ENCODE measurements around the gene RTL10. TPM values are rescaled to one million over a fixed set of nuclear protein-coding genes. Genes with fewer than 3 reads are reported as not detected.

The RTL10 gene
- polyA plus RNA-seq, 1 of the 3 experiments (the other 2 are of a cell fraction), result 7.8 TPM

DNA sequence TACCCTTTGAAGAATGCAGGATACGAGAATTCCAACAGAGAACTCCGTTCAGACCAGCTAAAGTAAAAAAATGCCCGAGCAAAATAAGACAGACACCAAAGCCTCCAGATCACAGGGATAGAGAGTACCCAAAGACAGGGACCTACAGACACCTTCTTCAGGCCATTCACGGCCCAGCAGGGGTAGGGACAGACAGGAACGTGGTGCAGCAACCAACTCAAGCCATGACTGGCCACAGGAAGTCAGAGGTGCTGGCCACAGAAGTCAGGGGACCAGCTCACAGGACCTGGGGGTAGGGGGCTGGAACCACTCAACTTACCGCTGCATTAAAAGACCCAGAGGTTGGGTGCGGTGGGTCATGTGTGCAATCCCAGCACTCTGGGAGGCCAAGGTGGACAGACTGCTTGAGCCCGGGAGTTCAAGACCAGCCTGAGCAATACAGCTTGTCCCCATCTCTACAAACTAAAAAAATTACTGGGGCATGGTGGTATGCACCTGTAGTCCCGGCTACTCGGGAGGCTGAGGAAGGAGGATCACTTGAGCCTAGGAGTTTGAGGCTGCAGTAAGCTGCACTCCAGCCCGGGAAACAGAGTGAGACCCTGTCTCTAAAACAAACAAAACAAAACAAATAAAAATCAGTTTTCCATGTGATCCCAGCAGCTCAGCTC lies 47.0 kb upstream of the RTL10 start (continued):
- TF ChIP-seq, protein P1, sequence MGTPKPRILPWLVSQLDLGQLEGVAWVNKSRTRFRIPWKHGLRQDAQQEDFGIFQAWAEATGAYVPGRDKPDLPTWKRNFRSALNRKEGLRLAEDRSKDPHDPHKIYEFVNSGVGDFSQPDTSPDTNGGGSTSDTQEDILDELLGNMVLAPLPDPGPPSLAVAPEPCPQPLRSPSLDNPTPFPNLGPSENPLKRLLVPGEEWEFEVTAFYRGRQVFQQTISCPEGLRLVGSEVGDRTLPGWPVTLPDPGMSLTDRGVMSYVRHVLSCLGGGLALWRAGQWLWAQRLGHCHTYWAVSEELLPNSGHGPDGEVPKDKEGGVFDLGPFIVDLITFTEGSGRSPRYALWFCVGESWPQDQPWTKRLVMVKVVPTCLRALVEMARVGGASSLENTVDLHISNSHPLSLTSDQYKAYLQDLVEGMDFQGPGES (IDR thresholded peaks at IDR 0.05; ENCODE audit: low read depth, low read length), result no peak
- TF ChIP-seq, protein P2, sequence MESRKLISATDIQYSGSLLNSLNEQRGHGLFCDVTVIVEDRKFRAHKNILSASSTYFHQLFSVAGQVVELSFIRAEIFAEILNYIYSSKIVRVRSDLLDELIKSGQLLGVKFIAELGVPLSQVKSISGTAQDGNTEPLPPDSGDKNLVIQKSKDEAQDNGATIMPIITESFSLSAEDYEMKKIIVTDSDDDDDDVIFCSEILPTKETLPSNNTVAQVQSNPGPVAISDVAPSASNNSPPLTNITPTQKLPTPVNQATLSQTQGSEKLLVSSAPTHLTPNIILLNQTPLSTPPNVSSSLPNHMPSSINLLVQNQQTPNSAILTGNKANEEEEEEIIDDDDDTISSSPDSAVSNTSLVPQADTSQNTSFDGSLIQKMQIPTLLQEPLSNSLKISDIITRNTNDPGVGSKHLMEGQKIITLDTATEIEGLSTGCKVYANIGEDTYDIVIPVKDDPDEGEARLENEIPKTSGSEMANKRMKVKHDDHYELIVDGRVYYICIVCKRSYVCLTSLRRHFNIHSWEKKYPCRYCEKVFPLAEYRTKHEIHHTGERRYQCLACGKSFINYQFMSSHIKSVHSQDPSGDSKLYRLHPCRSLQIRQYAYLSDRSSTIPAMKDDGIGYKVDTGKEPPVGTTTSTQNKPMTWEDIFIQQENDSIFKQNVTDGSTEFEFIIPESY (IDR thresholded peaks at IDR 0.05; ENCODE audit: borderline replicate concordance, low read depth), result no peak
- TF ChIP-seq JUND (IDR thresholded peaks at IDR 0.05) (no peak), RXRA (IDR thresholded peaks at IDR 0.05; ENCODE audit: borderline replicate concordance, low read depth) (no peak), TAF1 (IDR thresholded peaks at IDR 0.05; ENCODE audit: borderline replicate concordance, low read depth, low read length) (no peak), RCOR1 (IDR thresholded peaks at IDR 0.05; ENCODE audit: low read length) (no peak), ELF1 (IDR thresholded peaks at IDR 0.05) (no peak)

DNA sequence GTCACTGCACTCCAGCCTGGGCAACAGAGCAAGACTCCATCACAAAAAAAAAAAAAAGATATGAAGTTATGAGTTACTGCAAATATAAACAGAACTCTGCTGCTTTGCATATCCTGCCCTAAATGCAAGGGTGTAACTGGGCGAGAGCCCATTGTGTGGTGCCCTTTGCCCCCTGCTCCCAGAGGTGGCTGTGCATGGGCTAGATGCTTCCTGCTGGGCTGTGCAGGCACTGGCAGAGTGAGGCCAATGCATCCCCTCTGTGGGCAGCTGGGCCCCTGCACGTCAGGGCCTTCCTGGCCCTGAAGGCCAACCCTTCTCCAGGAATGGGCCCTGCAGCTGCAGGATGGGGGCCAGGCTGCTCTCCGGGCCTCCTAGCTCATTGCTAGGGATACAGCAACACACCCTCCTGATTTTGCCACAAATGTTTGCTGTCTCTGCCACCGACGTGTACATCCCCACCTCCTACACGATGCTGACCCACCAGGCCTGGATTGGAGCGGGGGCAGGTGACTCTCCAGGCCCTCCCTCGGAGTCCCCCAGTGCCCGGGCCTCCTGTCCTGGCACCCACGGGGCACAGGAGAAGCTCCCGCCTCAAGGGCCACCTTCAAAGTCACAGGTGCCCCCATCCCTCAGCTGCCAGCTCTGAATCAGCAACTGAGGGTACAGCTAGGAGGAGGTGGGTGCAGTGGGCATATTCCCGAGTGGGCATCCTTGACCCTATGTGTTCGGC lies 46.2 kb upstream of the RTL10 start:
- Histone ChIP-seq H3K9me2 (no peaks in the 10 kb centered on the region), H2AFZ (ENCODE audit: low read depth) (no peak overlapping the region), H3K4me3 (ENCODE audit: low read depth in 2 of 2, low read length in 1 of 2) (no peak overlapping the region), H3K79me2 (ENCODE audit: insufficient read depth) (no peaks in the 10 kb centered on the region), H3K36me3 (replicated peaks in 1 of 2; ENCODE audit: control insufficient read depth in 1 of 2, insufficient read depth in 2 of 2, low read length in 1 of 2) (no peaks in the 10 kb centered on the region), H3K27me3 (ENCODE audit: insufficient read depth) (no peaks in the 10 kb centered on the region), H3F3A (replicated peaks; ENCODE audit: insufficient read depth) (no peaks in the 10 kb centered on the region), H4K20me1 (ENCODE audit: insufficient read depth) (no peaks in the 10 kb centered on the region), H3K27ac (ENCODE audit: low read depth in 2 of 2, low read length in 1 of 2) (no peak overlapping the region), H3K9me3 (no peaks in the 10 kb centered on the region), H3K9ac (no peak overlapping the region), H3K4me2 (no peak overlapping the region), H3K4me1 (ENCODE audit: control insufficient read depth in 1 of 2, insufficient read depth in 2 of 2, low read depth in 1 of 2, low read length in 1 of 2) (peaks cover 0 to 65% of the 10 kb centered on the region in 2 experiments; a peak in 3 of 4 replicates)
- TF ChIP-seq, protein P3, sequence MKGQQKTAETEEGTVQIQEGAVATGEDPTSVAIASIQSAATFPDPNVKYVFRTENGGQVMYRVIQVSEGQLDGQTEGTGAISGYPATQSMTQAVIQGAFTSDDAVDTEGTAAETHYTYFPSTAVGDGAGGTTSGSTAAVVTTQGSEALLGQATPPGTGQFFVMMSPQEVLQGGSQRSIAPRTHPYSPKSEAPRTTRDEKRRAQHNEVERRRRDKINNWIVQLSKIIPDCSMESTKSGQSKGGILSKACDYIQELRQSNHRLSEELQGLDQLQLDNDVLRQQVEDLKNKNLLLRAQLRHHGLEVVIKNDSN (IDR thresholded peaks at IDR 0.05; ENCODE audit: borderline replicate concordance, low read depth), result no peak
- 95% methylated on average over 10 of the region's 13 CpGs for WGBS (ENCODE audit: low lambda C conversion rate)
- POLR2A ChIA-PET, result no interaction called here
- CTCF ChIA-PET, result interaction anchor here (1.4 to 6.9 kb wide), 5 partner anchors 9 to 170 kb away, joined by 3 to 116 read pairs (median 12); no protein-coding TSS in a partner anchor
- no peak for DNase-seq
